GM12878 (cell line): ENCODE measurements around the gene PTK7. TPM values are rescaled to one million over a fixed set of nuclear protein-coding genes. Genes with fewer than 3 reads are reported as not detected.

ENCODE experiments used
- ATAC-seq: fragments of 200-7000 bp; cut with Tn5 transposase; 3 replicates; pipeline ENCODE4 v1.9.1; 2020; ENCODE audit warnings: mild to moderate bottlenecking, moderate library complexity
- BruUV-seq: library from RNA; stranded (reverse); fragments of 400-500 nt; replicated peaks from 2 replicates; lab custom pipeline; 2021; lab: Mats Ljungman, UMichigan
- CTCF ChIA-PET: fragments of 300-600 bp; sonication (Branson Sonifier 250); formaldehyde crosslinking; extraction: SDS; loops from one replicate; lab custom pipeline; 2021; ENCODE audit warnings: inconsistent platforms; lab: Yijun Ruan, JAX
- POLR2A ChIA-PET: fragments of 350-600 bp; formaldehyde crosslinking; extraction: SDS; loops from one replicate; lab custom pipeline; 2021; ENCODE audit warnings: inconsistent platforms; lab: Charles Lee
- RAD21 ChIA-PET: fragments of 300-600 bp; sonication (Branson Sonifier 250); formaldehyde crosslinking; loops from one replicate; lab custom pipeline; 2023; ENCODE audit warnings: antibody characterized with exemption; ENCODE audit not compliant: unreplicated experiment; lab: Charles Lee
- SMC1A ChIA-PET: fragments of 300-600 bp; sonication (Branson Sonifier 250); formaldehyde crosslinking; loops from one replicate; lab custom pipeline; 2023; ENCODE audit not compliant: unreplicated experiment, uncharacterized antibody; lab: Charles Lee
- DNase-seq: peaks from one replicate; pipeline ENCODE4 v3.0.0-alpha.2; 2011; ENCODE audit warnings: low read depth, low spot score
- FAIRE-seq: peaks from 3 replicates; lab custom pipeline; 2011; peaks lifted over from hg19 to GRCh38; lab: Jason Lieb, UNC
- H2AFZ ChIP-seq: 2 replicates; pipeline ENCODE4 v1.6.0; 2011; ENCODE audit warnings: low read depth, low read length, control low read depth; ENCODE audit not compliant: control insufficient read depth
- H3K27ac ChIP-seq: 2 replicates; pipeline ENCODE4 v1.5.1; 2011; ENCODE audit warnings: control low read depth; ENCODE audit not compliant: control insufficient read depth, insufficient read depth
- H3K27me3 ChIP-seq, 2 experiments: replicated peaks in 1 of 2; 2 replicates each; pipeline versions ENCODE4 v1.6.0 to v1.6.1; 2011; ENCODE audit warnings: low read length in 1 of 2; ENCODE audit not compliant: control insufficient read depth in 2 of 2, insufficient read depth in 2 of 2
- H3K36me3 ChIP-seq, 2 experiments: 2 replicates each; pipeline ENCODE4 v1.5.1; 2011; ENCODE audit warnings: low read length in 1 of 2; ENCODE audit not compliant: control insufficient read depth in 2 of 2, insufficient read depth in 2 of 2
- H3K4me1 ChIP-seq: 2 replicates; pipeline ENCODE4 v1.6.1; 2011; ENCODE audit warnings: mild to moderate bottlenecking, low read length, moderate library complexity, mixed read lengths; ENCODE audit not compliant: control insufficient read depth, insufficient read depth
- H3K4me2 ChIP-seq: 2 replicates; pipeline ENCODE4 v1.6.0; 2011; ENCODE audit warnings: control low read depth; ENCODE audit not compliant: control insufficient read depth, insufficient read depth
- H3K4me3 ChIP-seq: fragments of 200-600 bp; sonication (generic); 2 replicates; pipeline ENCODE4 v1.5.1; 2016
- H3K79me2 ChIP-seq: 2 replicates; pipeline ENCODE4 v1.6.0; 2011; ENCODE audit warnings: low read length; ENCODE audit not compliant: control insufficient read depth, insufficient read depth
- H3K9ac ChIP-seq: 2 replicates; pipeline ENCODE4 v1.8.0; 2011; ENCODE audit warnings: low read length, control low read depth, mixed read lengths; ENCODE audit not compliant: control insufficient read depth, insufficient read depth
- H3K9me3 ChIP-seq: replicated peaks from 3 replicates; pipeline ENCODE4 v1.5.1; 2011; ENCODE audit warnings: mild to moderate bottlenecking, low read length; ENCODE audit not compliant: control insufficient read depth, insufficient read depth
- H4K20me1 ChIP-seq: 2 replicates; pipeline ENCODE4 v1.6.0; 2011; ENCODE audit not compliant: control insufficient read depth, insufficient read depth
- BHLHE40 ChIP-seq, 2 experiments: fragments of 450-650 bp in 1 of 2; IDR thresholded peaks; 2 replicates each; pipeline ENCODE4 v1.6.1; 2011 to 2017; ENCODE audit warnings: low read depth in 2 of 2, borderline replicate concordance in 1 of 2, improper control_type of control experiment in 1 of 2, low read length in 1 of 2, mild to moderate bottlenecking in 1 of 2
- CHD2 ChIP-seq: IDR thresholded peaks from 2 replicates; pipeline ENCODE4 v1.6.1; 2011; ENCODE audit warnings: low read depth, low read length, improper control_type of control experiment, borderline replicate concordance
- ESRRA ChIP-seq: IDR thresholded peaks from 2 replicates; pipeline ENCODE4 v1.6.1; 2012; ENCODE audit warnings: mild to moderate bottlenecking, low read length, improper control_type of control experiment
- HDAC2 ChIP-seq: fragments of 200-600 bp; sonication (generic); IDR thresholded peaks from 2 replicates; pipeline ENCODE4 v1.6.1; 2017
- MEF2B ChIP-seq: fragments of 450-650 bp; IDR thresholded peaks from 2 replicates; pipeline ENCODE4 v1.6.1; 2018; ENCODE audit warnings: mild to moderate bottlenecking, moderate library complexity; ENCODE audit not compliant: partially characterized antibody, poor library complexity, severe bottlenecking
- MXI1 ChIP-seq: fragments of 150-350 bp; IDR thresholded peaks from 2 replicates; pipeline ENCODE4 v1.6.1; 2011; ENCODE audit warnings: low read depth, mild to moderate bottlenecking, inconsistent platforms, low read length, improper control_type of control experiment
- NR2C2 ChIP-seq: IDR thresholded peaks from 2 replicates; pipeline ENCODE4 v1.6.1; 2011; ENCODE audit warnings: borderline replicate concordance, low read depth; ENCODE audit not compliant: control insufficient read depth, insufficient read length
- SREBF2 ChIP-seq: IDR thresholded peaks from 2 replicates; pipeline ENCODE4 v1.6.1; 2012; ENCODE audit warnings: mild to moderate bottlenecking, low read length
- WRNIP1 ChIP-seq: IDR thresholded peaks from 2 replicates; pipeline ENCODE4 v1.6.1; 2011; ENCODE audit warnings: low read depth, low read length, improper control_type of control experiment, borderline replicate concordance
- YY1 ChIP-seq: IDR thresholded peaks from 2 replicates; pipeline ENCODE4 v1.6.1; 2011; ENCODE audit warnings: low read depth, mild to moderate bottlenecking, low read length
- ZNF384 ChIP-seq: IDR thresholded peaks from 2 replicates; pipeline ENCODE4 v1.6.1; 2012; ENCODE audit warnings: low read depth, mild to moderate bottlenecking, low read length, improper control_type of control experiment, borderline replicate concordance
- WGBS: methylation state at CpG from one replicate; pipeline ENCODE4 v1.1.6; 2016; ENCODE audit warnings: low lambda C conversion rate; ENCODE audit not compliant: insufficient replicate concordance, insufficient coverage; ENCODE audit errors: missing lambda C conversion rate; 5-methylcytosine and 5-hydroxymethylcytosine counted together
- in situ Hi-C: fragments of 300-500 bp; cut with MboI; formaldehyde crosslinking; loops from 9 replicates; pipeline ENCODE4 v1.14.3; 2018; ENCODE audit warnings: mixed read lengths
- intact Hi-C: fragments of 100-400 bp; cut with micrococcal nuclease; formaldehyde crosslinking; loops from one replicate; pipeline ENCODE4 v1.14.2; 2022; ENCODE audit not compliant: unreplicated experiment
- polyA plus RNA-seq, 11 experiments: library from polyadenylated mRNA; depleted of rRNA in 4 of 11; unstranded in 6 of 11; stranded (reverse) in 5 of 11; fragments of >200 nt; fragmentation: Nextera tagmentation in 4 of 11; fragmentation: Illumina TruSeq in 1 of 11; extraction: Ambion mirVana in 4 of 11; extraction: Trizol in 1 of 11; gene quantifications; 1 replicate in 1 of 11; 2 replicates in 10 of 11; pipeline versions ENCODE4 v1.2.1 to v1.2.3, GENCODE V29; 2011 to 2016; ENCODE audit warnings: inconsistent platforms in 2 of 11, missing spikeins in 2 of 11, low read depth in 1 of 11
- total RNA-seq, 4 experiments: library from RNA; depleted of rRNA in 3 of 4; stranded (reverse); fragments of >200 nt in 3 of 4; fragmentation: Illumina TruSeq in 1 of 4; extraction: Trizol in 1 of 4; gene quantifications; 2 replicates each; pipeline versions ENCODE4 v1.2.1 to v1.2.3, GENCODE V29; 2013 to 2021
- TF ChIP-seq, protein P1 (sequence below): fragments of 450-650 bp; IDR thresholded peaks from 2 replicates; pipeline ENCODE4 v1.6.1; 2016; ENCODE audit warnings: mild to moderate bottlenecking
- TF ChIP-seq, protein P2 (sequence below): fragments of 450-650 bp; formaldehyde crosslinking; IDR thresholded peaks from 2 replicates; pipeline ENCODE4 v1.4.0; 2022; ENCODE audit warnings: mild to moderate bottlenecking, moderate library complexity
- TF ChIP-seq, protein P3 (sequence below): fragments of 450-650 bp; IDR thresholded peaks from 2 replicates; pipeline ENCODE4 v1.6.1; 2017; ENCODE audit warnings: mild to moderate bottlenecking

Gene PTK7
- total and polyA plus RNA-seq, 10 of the 15 experiments (the other 5 are each of a cell fraction or from before 2014, with no cell fraction given) = 0.18 to 14.4 (median 3.3) TPM; not detected in 1

DNA sequence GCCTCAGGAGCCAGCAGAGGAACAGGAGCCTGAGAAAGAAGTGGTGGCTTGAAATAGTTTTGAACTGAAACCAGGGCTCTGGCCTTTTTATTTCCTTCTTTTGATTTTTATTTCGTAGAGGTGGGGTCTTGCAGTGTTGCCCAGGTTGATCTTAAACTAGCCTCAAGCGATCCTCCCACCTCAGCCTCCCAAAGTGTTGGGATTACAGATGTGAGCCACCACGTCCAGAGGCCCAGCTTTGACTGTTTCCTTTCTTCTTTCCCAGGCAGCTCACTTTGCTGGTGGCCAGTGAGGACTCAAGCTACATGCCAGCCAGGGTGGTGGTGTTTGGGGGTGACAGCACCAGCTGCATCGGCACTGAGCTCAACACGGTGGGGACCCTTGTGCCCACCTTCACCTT lies 126.3 kb downstream of the PTK7 start (continued):
- TF ChIP-seq, protein P1, sequence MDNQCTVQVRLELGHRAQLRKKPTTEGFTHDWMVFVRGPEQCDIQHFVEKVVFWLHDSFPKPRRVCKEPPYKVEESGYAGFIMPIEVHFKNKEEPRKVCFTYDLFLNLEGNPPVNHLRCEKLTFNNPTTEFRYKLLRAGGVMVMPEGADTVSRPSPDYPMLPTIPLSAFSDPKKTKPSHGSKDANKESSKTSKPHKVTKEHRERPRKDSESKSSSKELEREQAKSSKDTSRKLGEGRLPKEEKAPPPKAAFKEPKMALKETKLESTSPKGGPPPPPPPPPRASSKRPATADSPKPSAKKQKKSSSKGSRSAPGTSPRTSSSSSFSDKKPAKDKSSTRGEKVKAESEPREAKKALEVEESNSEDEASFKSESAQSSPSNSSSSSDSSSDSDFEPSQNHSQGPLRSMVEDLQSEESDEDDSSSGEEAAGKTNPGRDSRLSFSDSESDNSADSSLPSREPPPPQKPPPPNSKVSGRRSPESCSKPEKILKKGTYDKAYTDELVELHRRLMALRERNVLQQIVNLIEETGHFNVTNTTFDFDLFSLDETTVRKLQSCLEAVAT = no peak
- TF ChIP-seq WRNIP1 (no peak), MEF2B (no peak), HDAC2 (no peak), NR2C2 (no peak), YY1 (no peak), BHLHE40 (IDR thresholded peaks at IDR 0.05; ENCODE audit: borderline replicate concordance in 1 of 2, low read depth in 2 of 2, low read length in 1 of 2) (no peak), SREBF2 (no peak), ESRRA (no peak)

DNA sequence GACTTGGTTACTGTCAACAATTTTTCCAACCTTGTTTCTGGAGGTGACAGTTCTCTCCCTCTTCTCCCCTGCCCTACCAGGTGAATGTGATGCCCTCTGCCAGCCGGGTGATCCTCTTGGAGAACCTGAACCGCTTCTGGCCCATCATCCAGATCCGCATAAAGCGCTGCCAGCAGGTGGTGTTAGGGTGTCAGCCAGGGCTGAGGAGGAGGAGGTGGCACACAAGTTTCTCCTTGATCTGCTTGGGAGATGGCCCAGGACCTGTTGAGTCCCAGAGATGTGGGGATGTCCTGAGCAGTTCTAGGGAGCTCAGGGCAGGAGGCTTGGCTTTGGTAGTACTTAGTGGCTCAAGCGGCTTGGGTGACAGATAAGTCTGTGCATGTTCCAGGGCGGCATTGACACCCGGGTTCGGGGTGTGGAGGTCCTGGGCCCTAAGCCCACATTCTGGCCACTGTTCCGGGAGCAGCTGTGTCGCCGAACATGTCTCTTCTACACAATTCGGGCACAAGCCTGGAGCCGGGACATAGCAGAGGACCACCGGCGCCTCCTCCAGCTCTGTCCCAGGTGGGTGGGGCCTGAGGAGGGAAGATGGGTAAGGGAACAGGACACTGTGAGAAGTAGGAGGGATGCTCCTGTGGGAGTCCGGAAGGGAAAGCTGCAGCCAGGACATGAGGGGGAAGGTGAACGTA lies 127.1 kb downstream of the PTK7 start:
- CTCF ChIA-PET = no interaction called here
- no TSS peak for BruUV-seq

More for the DNA sequence above, 127.1 kb downstream of the PTK7 start:
- no peak overlapping the region for H3K9ac ChIP-seq
- no peaks in the 10 kb centered on the region for H3K4me1 ChIP-seq
- TF ChIP-seq, protein P2, sequence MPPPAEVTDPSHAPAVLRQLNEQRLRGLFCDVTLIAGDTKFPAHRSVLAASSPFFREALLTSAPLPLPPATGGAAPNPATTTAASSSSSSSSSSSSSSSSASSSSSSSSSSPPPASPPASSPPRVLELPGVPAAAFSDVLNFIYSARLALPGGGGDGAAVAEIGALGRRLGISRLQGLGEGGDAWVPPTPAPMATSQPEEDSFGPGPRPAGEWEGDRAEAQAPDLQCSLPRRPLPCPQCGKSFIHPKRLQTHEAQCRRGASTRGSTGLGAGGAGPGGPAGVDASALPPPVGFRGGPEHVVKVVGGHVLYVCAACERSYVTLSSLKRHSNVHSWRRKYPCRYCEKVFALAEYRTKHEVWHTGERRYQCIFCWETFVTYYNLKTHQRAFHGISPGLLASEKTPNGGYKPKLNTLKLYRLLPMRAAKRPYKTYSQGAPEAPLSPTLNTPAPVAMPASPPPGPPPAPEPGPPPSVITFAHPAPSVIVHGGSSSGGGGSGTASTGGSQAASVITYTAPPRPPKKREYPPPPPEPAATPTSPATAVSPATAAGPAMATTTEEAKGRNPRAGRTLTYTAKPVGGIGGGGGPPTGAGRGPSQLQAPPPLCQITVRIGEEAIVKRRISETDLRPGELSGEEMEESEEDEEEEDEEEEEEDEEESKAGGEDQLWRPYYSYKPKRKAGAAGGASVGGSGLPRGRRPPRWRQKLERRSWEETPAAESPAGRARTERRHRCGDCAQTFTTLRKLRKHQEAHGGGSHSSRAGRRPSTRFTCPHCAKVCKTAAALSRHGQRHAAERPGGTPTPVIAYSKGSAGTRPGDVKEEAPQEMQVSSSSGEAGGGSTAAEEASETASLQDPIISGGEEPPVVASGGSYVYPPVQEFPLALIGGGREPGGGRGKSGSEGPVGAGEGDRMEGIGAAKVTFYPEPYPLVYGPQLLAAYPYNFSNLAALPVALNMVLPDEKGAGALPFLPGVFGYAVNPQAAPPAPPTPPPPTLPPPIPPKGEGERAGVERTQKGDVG (CRISPR knock-in tag) = no peak
- TF ChIP-seq ZNF384 = no peak
- TF ChIP-seq MXI1 = no peak
- no peak for TF ChIP-seq CHD2
- TF ChIP-seq, protein P3, sequence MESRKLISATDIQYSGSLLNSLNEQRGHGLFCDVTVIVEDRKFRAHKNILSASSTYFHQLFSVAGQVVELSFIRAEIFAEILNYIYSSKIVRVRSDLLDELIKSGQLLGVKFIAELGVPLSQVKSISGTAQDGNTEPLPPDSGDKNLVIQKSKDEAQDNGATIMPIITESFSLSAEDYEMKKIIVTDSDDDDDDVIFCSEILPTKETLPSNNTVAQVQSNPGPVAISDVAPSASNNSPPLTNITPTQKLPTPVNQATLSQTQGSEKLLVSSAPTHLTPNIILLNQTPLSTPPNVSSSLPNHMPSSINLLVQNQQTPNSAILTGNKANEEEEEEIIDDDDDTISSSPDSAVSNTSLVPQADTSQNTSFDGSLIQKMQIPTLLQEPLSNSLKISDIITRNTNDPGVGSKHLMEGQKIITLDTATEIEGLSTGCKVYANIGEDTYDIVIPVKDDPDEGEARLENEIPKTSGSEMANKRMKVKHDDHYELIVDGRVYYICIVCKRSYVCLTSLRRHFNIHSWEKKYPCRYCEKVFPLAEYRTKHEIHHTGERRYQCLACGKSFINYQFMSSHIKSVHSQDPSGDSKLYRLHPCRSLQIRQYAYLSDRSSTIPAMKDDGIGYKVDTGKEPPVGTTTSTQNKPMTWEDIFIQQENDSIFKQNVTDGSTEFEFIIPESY = peak; percentile 74; the same call in 1 of the 2 replicates
- ChIA-PET POLR2A (interaction anchor here (0.6 kb wide), 1 partner anchor 134 kb away, joined by 3 read pairs; no protein-coding TSS in a partner anchor), SMC1A (no interaction called here), RAD21 (no interaction called here)
- in situ Hi-C loops = no loop called here
- no peaks in the 10 kb centered on the region for H3K79me2 ChIP-seq
- H3K4me3 ChIP-seq = no peak overlapping the region
- 90% methylated on average over 17 of the region's 17 CpGs for WGBS
- no peak overlapping the region for H3K27ac ChIP-seq
- FAIRE-seq = no peak
- no peaks in the 10 kb centered on the region for H3K9me3 ChIP-seq
- no peak overlapping the region for H3K4me2 ChIP-seq
- intact Hi-C loops = no loop called here
- H2AFZ ChIP-seq = no peak overlapping the region
- DNase-seq = no peak
- H3K36me3 ChIP-seq = peaks cover 0 to 5% of the 10 kb centered on the region in 2 experiments; a peak in 1 of 4 replicates
- no peak for ATAC-seq
- no peaks in the 10 kb centered on the region for H4K20me1 ChIP-seq
- no peaks in the 10 kb centered on the region for H3K27me3 ChIP-seq
